NT2/D1 (cell line): ENCODE measurements around the gene FBP2.
"Not testable (repeated sequence)": the region's sequence is repeated elsewhere in the genome, so short reads cannot be mapped to it uniquely, and the experiment has no call there.

Experiments
- DNase-seq: peaks from one replicate; pipeline ENCODE4 v3.0.0-alpha.2; 2011; ENCODE audit warnings: low read depth, low spot score
- H3K27me3 ChIP-seq: 2 replicates; pipeline ENCODE4 v1.6.0; 2011; ENCODE audit warnings: mild to moderate bottlenecking; ENCODE audit not compliant: insufficient read length, insufficient read depth
- H3K36me3 ChIP-seq: 2 replicates; pipeline ENCODE4 v1.6.1; 2011; ENCODE audit warnings: mild to moderate bottlenecking, low read length, mixed read lengths; ENCODE audit not compliant: insufficient read depth, insufficient read length
- H3K4me1 ChIP-seq: 2 replicates; pipeline ENCODE4 v1.5.1; 2011; ENCODE audit not compliant: insufficient read depth, insufficient read length
- H3K4me3 ChIP-seq: 2 replicates; pipeline ENCODE4 v1.5.1; 2011; ENCODE audit warnings: low read depth; ENCODE audit not compliant: insufficient read length
- H3K9ac ChIP-seq: 2 replicates; pipeline ENCODE4 v1.6.0; 2011; ENCODE audit warnings: low read depth; ENCODE audit not compliant: insufficient read length
- H3K9me3 ChIP-seq: 2 replicates; pipeline ENCODE4 v1.5.1; 2011; ENCODE audit warnings: mild to moderate bottlenecking, low read length; ENCODE audit not compliant: insufficient read depth
- SUZ12 ChIP-seq: IDR thresholded peaks from 2 replicates; pipeline ENCODE4 v1.6.1; 2011; ENCODE audit not compliant: insufficient read length, insufficient read depth; ENCODE audit errors: extremely low read depth
- YY1 ChIP-seq: IDR thresholded peaks from 2 replicates; pipeline ENCODE4 v1.6.1; 2011; ENCODE audit not compliant: insufficient read length, insufficient read depth
- ZNF274 ChIP-seq: IDR thresholded peaks from 2 replicates; pipeline ENCODE4 v1.6.1; 2011; ENCODE audit warnings: mild to moderate bottlenecking, low read depth, low read length

FBP2 gene

DNA sequence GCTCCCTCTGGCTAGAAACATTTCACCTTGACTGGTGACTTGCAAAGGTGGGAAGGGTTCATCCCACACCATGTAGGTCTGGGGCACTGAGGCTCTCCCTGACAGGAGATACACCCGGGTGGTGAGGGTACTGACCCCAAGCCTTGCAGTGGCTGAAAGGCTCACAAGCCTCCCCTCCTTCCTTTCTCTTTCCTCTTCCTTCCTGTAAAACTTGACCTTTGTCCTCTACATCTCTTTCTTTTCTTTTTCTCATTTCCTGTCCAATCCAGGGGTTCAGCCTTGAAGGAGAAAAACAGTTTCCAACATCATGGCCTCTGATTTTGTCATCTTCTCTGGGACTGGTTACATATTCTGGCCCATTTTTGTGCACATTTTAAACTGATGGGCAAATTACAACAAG is 16.6 kb downstream of the FBP2 start:
- DNase-seq, result no peak
- H3K4me1 ChIP-seq, result peaks cover 3% of the 10 kb centered on the region
- no peaks in the 10 kb centered on the region for H3K36me3 ChIP-seq
- no peak overlapping the region for H3K9ac ChIP-seq
- H3K4me3 ChIP-seq, result no peak overlapping the region
- no peak for TF ChIP-seq ZNF274
- TF ChIP-seq SUZ12, result no peak
- TF ChIP-seq YY1, result no peak
- H3K27me3 ChIP-seq, result no peaks in the 10 kb centered on the region
- H3K9me3 ChIP-seq, result no peaks in the 10 kb centered on the region

- Histone ChIP-seq H3K9ac (no peak overlapping the region), H3K36me3 (no peaks in the 10 kb centered on the region), H3K27me3 (no peaks in the 10 kb centered on the region), H3K4me3 (no peak overlapping the region), H3K9me3 (no peaks in the 10 kb centered on the region), H3K4me1 (peaks cover 3% of the 10 kb centered on the region)
- TF ChIP-seq SUZ12 (no peak), YY1 (no peak)
- no peak for DNase-seq
These were observed 17.5 kb downstream of the FBP2 start for GRCh38 chr9:94576131-94576530.

DNA sequence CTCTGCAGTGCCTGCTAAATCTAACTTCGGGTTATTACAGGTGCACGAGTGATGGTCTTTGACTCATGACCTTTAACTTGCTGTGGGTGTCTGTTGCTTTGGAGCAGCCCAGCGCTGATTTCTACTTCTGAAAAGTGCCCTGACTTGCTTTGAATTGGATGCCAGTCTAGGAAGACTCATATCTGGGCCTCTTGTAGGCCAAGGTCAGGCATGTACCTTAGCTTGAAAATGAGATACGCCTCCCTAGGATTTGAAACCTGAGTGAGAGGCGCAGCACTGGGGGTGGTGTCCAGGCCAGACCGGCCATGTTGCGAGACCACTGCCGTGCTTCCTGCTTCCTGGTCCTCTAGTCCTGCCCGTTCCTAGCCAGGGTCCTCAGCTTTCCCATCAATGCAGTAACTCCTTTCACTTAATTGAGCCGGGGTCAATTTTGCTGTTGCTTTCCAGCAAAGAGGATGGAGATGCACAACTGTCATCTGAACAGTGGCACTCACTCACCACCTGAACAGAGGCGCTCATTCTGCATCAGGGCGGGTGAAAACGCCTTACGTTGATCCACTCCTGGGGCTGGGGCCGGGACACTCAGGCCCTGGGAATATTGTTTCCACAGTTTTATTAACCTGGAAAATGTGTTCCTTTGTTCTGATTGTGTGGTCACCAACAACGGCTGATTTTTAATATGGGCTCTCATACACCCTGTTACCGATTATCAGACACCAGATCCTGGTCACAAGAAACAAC is 24.5 kb downstream of the FBP2 start:
- peaks cover 3% of the 10 kb centered on the region for H3K4me1 ChIP-seq
- H3K9me3 ChIP-seq, result peaks cover 4% of the 10 kb centered on the region; the same call in 1 of the 2 replicates
- H3K4me3 ChIP-seq, result no peak overlapping the region
- no peaks in the 10 kb centered on the region for H3K27me3 ChIP-seq
- H3K9ac ChIP-seq, result no peak overlapping the region
- no peak for DNase-seq
- TF ChIP-seq SUZ12, result no peak
- TF ChIP-seq ZNF274, result no peak
- no peak for TF ChIP-seq YY1
- H3K36me3 ChIP-seq, result no peaks in the 10 kb centered on the region

- Histone ChIP-seq H3K9me3 (peaks cover 4% of the 10 kb centered on the region; the same call in 1 of the 2 replicates), H3K4me3 (no peak overlapping the region), H3K4me1 (peaks cover 3% of the 10 kb centered on the region), H3K27me3 (no peaks in the 10 kb centered on the region), H3K36me3 (no peaks in the 10 kb centered on the region), H3K9ac (no peak overlapping the region)
- TF ChIP-seq SUZ12, result no peak
- no peak for TF ChIP-seq YY1
- no peak for TF ChIP-seq ZNF274
- no peak for DNase-seq
These were observed 25.3 kb downstream of the FBP2 start for GRCh38 chr9:94568250-94568889.

GRCh38 chr9:94567271-94567670 is 26.4 kb downstream of the FBP2 start:
- peaks cover 3% of the 10 kb centered on the region for H3K4me1 ChIP-seq
- H3K9me3 ChIP-seq, result peaks cover 4% of the 10 kb centered on the region; the same call in 1 of the 2 replicates
- H3K27me3 ChIP-seq, result no peaks in the 10 kb centered on the region
- no peak for DNase-seq
- H3K36me3 ChIP-seq, result no peaks in the 10 kb centered on the region
- H3K9ac ChIP-seq, result no peak overlapping the region
- no peak overlapping the region for H3K4me3 ChIP-seq
- TF ChIP-seq YY1, result no peak
- TF ChIP-seq ZNF274, result no peak
- TF ChIP-seq SUZ12, result no peak

DNA sequence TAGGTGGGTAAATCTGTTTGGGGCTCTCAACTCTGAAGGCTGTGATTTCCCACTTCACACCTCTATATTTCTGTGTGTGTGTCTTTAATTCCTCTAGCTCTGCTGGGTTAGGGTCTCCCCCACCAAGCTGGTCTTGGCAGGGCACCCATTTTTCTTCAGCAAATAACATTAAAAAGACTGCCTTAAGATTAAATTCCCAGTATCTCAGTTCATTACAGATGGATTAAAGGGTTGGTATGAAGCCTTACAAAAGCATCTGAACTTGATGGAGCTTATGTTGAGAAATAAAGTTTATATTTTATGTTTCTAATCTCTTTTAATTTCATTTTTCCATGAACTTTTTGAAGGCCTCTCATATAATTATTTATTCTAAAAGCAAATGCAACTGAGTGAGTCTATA is 27.1 kb downstream of the FBP2 start:
- TF ChIP-seq ZNF274 (no peak), SUZ12 (no peak), YY1 (no peak)
- no peaks in the 10 kb centered on the region for H3K27me3 ChIP-seq
- H3K4me1 ChIP-seq, result peaks cover 3% of the 10 kb centered on the region

DNA sequence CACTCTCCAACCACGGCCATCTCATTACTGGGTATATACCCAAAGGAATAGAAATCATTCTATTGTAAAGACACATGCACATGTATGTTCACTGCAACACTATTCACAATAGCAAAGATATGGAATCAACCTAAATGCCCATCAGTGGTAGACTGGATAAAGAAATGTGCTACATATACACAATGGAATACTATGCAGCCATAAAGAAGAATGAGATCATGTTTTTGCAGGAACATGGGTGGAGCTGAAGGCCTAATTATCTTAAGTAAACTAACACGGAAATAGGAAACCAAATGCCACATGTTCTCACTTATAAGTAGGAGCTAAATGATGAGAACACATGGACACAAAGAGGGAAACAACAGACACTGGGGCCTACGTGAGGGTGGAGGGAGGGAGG is 29.3 kb downstream of the FBP2 start:
- H3K4me3 ChIP-seq, H3K9ac ChIP-seq, H3K27me3 ChIP-seq, H3K9me3 ChIP-seq, H3K4me1 ChIP-seq, DNase-seq, H3K36me3 ChIP-seq: not testable (repeated sequence)

More for the DNA sequence above, 27.1 kb downstream of the FBP2 start:
- peaks cover 4% of the 10 kb centered on the region; the same call in 1 of the 2 replicates for H3K9me3 ChIP-seq
- no peak for DNase-seq
- H3K9ac ChIP-seq, result no peak overlapping the region
- no peaks in the 10 kb centered on the region for H3K36me3 ChIP-seq
- no peak overlapping the region for H3K4me3 ChIP-seq
